Muscle of arm (tissue), 14 donors: ENCODE data around the gene CHD1. TPM values are rescaled to one million over a fixed set of nuclear protein-coding genes. Genes with fewer than 3 reads are reported as not detected.
A peak's percentile ranks its signal among the peaks of the same experiment; 100 is the strongest.
"Not testable (repeated sequence)": the region's sequence is repeated elsewhere in the genome, so short reads cannot be mapped to it uniquely, and the experiment has no call there.

Experiments
- DNase-seq: peaks from one replicate; pipeline ENCODE4 v3.0.0-alpha.2; 2013
- long read RNA-seq, 11 donors: transcript quantifications; one replicate each; lab custom pipeline, GENCODE V29; 2026
- polyA plus RNA-seq, 12 donors: library from polyadenylated mRNA; unstranded; fragments of 120-200 nt; gene quantifications; one replicate each; pipeline ENCODE4 v1.2.1, GENCODE V29; 2013; ENCODE audit not compliant: insufficient read length in 12 of 12

Gene CHD1
- 10 to 100 TPM in 11 of 12 donors, not detected in 1; 23.0 to 81.1 (median 37.8) TPM for polyA plus RNA-seq
- long read RNA-seq, donor 1, transcript CHD1-205 (4 exons, 724 nt) = major isoform, 13 of 21 reads
- long read RNA-seq, donor 1, partial matches to known transcripts = 6 of 21 reads
- long read RNA-seq, donor 1, other reads (novel, unspliced or antisense) = 0 of 21 reads
- long read RNA-seq, donor 2, transcript CHD1-205 (4 exons, 724 nt) = major isoform, 6 of 8 reads
- long read RNA-seq, donor 2, partial matches to known transcripts = 0 of 8 reads
- long read RNA-seq, donor 2, other reads (novel, unspliced or antisense) = 0 of 8 reads
- long read RNA-seq, donor 3, partial matches to known transcripts = 0 of 4 reads
- long read RNA-seq, donor 3, other reads (novel, unspliced or antisense) = 0 of 4 reads
- long read RNA-seq, donor 4, partial matches to known transcripts = 0 of 3 reads
- long read RNA-seq, donor 4, other reads (novel, unspliced or antisense) = 0 of 3 reads
- long read RNA-seq, donor 5, full-length matches to known transcripts = 6 of 6 reads
- long read RNA-seq, donor 5, partial matches to known transcripts = 0 of 6 reads
- long read RNA-seq, donor 5, other reads (novel, unspliced or antisense) = 0 of 6 reads
- long read RNA-seq, donor 6, partial matches to known transcripts = 0 of 4 reads
- long read RNA-seq, donor 6, other reads (novel, unspliced or antisense) = 0 of 4 reads
- long read RNA-seq, donor 7, partial matches to known transcripts = 0 of 4 reads
- long read RNA-seq, donor 7, other reads (novel, unspliced or antisense) = 0 of 4 reads
- long read RNA-seq, donor 8, transcript CHD1-205 (4 exons, 724 nt) = major isoform, 6 of 9 reads
- long read RNA-seq, donor 8, partial matches to known transcripts = 0 of 9 reads
- long read RNA-seq, donor 8, other reads (novel, unspliced or antisense) = 0 of 9 reads
- long read RNA-seq, donor 9, partial matches to known transcripts = 0 of 3 reads
- long read RNA-seq, donor 9, other reads (novel, unspliced or antisense) = 0 of 3 reads
- long read RNA-seq, donor 10, partial matches to known transcripts = 0 of 8 reads
- long read RNA-seq, donor 10, other reads (novel, unspliced or antisense) = 0 of 8 reads
- long read RNA-seq, donor 11, transcript CHD1-205 (4 exons, 724 nt) = major isoform, 9 of 10 reads
- long read RNA-seq, donor 11, partial matches to known transcripts = 0 of 10 reads
- long read RNA-seq, donor 11, other reads (novel, unspliced or antisense) = 0 of 10 reads

DNA sequence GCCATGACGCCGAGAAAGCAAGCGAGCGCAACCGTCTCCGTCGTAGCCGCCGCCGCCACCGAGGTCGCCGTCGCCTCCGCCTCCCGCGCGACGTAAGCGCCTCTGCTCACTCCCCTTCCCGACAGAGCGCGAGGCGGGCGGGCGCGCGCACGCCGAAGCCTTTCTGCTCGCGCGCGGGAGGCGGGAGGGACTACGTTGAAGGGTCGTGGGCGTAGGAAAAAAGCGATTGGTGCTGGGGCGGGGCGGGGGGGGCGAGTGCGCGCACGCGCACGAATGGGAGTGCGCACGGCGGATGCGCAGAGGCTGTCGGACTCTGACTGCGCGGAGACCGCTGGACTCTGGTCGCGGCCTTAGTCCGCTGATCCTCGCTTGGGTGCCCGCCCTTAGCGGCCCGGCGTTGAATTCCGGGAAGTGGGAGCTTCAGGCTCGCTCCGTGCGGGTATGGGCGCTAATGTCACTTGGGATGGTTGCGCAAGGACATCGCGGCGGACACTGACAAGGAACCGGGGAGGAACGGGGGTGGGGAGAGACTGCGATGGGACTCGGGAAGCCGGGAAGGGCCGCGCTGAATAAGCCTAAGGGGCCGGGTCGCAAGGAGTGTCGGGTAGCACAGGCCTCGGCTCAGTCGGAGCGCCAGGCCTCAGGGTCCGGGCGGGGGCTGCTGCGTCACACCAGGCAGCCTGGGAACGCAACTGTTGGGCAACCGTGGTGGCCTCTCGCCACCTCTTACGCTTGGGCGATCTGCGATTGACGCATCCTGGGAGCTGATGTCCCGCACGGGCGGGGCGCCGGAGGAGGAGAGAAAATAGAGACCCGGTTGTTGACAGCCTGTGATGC is at the start of gene CHD1:
TSS of gene CHD1 (minus strand) at position 135 of the 837 bp plus-strand sequence. CDS start 2,621 bp downstream, outside the sequence.
- peak; percentile 97 for DNase-seq

DNA sequence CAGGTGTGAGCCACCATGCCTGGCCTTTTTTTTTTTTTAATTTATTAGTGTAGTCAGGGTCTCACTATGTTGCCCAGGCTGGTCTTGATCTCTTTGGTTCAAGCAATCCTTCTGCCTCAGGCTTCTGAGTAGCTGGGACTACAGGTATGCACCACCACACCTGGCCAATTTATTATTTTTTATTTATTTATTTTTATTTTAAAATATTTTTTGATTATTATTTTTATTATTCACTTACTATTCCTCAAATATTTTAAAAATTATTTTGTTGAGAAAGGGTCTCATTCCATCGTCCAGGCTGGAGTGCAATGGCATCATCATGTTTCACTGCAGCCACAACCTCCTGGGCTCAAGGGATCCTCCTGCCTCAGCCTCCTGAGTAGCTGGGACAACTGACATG is 49.7 kb upstream of the CHD1 start:
- no peak for DNase-seq

DNA sequence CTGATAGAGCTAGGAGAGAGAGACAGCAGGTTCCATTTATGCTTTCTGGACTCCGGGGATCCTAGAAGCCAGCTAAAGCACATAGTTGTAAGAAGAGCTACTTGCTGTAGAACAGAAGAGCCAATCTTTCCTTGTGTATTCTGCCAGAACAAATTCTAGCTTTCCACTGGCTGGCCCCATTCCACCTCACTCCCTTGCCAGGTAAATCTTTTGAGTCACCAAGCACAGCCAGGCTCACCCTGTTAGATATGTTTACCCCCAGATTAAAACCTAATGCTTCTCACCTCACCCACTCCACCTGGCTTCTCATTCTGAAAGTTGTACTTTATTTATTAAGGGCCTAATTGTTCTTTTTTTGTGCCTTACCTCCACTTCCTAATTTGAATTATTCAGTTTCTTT is 48.9 kb upstream of the CHD1 start:
- peak; percentile 19 for DNase-seq

DNA sequence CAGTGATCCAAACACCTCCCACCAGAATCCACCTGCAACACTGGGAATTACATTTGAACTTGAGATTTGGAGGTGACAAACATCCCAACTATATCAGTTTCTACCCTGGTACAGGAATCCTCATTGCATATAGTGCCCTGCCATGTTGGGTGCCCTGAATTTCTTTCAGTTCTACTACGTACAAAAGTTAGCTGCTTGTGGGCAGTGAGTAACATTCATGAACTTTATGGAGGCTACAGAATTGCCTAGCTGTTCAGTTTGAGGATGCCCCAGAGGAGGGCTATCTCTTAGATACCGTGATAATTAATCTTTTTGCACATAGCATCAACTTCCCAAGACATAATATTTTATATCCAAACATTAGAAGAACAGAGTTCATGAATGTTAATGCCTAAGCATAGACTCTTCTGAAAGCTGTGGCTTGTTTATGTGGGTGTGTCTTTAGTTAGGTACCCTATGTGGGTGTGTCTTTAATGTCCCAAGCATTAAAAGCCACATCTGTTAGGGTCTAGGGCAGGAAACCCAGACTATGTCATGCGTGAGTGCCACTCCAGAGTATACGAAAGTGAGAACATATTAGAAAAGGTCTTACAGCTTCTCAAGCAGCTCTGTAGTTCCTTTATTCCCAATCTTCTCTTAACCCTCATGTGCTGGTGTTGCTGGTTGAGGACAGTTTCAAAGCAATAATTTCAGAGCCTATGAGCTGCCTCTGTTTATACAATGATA is 47.0 kb upstream of the CHD1 start:
- no peak for DNase-seq

DNA sequence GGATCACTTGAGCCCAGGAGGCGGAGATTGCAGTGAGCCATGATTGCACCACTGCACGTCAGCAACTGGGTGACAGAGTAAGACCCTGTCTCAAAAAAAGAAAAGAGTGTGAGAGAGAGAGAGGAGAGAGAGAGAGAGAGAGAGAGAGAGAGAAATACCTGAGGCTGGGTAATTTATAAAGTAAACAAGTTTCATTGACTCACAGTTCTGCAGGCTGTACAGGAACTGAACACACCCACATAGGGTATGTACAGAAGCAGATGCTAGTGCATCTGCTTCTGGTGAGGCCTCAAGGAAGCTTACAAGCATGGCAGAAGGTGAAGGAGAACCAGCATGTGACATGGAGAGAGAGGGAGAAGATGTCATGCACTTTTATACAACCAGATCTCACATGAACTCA is 46.4 kb upstream of the CHD1 start:
- DNase-seq = no peak

DNA sequence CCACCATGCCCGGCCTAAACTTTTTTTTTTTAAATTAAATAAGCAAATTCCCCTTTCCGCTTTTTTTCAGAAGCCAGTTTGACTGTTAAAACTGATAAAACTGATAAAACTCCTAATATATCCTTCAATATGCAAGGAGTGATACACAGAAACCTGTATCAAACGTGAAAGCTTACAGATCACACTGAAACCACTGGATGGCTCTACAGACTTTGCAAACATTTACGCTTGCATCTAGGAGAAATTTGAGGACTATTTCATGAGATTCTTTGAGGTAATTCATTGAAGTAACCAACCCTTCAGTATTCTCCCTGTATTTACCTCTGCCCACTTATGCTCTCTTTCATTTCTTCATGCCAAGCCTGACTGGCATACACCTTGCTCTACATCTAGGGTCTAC is 40.6 kb upstream of the CHD1 start:
- DNase-seq = no peak

DNA sequence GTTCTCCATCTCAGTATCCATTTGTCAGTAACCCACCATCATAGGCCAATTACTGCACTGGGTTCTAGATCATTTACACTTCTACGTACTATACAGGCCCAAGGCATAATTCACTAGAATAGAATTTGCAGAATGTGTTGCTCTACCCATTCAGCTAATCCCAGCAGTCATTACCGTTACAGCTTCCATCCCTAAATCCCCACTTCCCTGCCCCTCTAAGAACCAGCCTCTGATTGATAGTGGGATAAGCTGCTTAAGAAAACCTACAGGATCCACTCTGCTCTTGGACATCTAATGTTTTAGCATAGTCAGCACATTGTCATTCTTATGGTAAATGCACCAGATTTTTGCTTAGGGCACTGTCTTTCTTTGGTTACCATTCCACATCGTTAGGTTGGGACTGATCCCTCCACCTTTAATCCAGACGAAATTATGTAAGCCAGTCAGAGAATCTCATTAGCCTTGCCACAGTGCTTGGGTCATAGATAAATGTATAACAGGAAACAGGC is 39.3 kb upstream of the CHD1 start:
- no peak for DNase-seq

DNA sequence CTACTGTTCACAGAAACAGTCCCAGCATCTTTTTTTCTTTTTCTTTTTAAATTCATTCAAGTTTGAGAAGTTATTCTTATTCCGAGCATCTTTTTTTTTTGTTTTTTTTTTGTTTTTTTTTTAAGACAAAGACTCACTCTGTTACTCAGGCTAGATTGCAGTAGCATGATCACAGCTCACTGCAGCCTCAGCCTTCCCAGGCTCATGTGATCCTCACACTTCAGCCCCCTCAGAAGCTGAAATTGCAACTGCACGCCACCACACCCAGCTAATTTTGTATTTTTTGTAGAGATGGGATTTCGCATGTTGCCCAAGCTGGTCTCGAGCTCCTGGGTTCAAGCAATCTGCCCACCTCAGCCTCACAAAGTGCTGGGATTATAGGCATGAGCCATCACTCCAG is 36.4 kb upstream of the CHD1 start:
- no peak for DNase-seq

DNA sequence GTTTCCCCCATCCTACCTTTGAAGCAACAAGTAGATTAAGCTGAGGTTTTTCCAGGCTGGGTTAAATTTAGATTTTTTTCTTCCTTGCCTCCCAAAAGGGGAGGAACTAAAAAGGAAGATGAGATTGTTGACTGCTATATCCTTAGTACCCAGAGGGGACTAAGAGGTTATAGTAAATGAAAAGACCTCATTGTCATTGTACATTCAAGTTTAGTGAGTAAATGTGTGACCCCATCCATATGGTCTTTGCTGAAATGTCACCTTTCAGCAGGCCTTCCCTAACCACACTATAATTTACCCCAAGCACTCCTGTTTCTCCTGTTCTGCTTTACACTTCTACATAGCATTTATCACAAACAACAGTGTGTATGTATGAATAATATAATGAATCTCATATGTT is 35.8 kb upstream of the CHD1 start:
- no peak for DNase-seq

DNA sequence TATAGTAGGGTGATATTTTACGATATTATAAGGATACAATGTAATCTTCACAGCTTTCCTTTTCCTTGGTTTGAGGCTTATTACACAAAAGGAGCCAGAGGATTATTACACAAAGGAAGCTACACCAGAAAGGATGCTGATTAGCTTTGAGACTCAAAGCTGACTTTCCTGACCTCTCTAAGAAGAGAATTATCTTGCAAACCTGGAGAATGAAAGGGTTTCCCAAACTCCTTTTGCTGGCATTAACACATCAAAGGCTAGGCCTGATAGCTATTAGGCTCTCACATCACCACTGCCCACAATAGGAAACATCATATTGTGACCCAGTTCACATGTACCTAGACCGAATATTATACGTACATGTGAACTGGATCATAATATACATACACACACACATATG is 34.2 kb upstream of the CHD1 start:
- DNase-seq = no peak

DNA sequence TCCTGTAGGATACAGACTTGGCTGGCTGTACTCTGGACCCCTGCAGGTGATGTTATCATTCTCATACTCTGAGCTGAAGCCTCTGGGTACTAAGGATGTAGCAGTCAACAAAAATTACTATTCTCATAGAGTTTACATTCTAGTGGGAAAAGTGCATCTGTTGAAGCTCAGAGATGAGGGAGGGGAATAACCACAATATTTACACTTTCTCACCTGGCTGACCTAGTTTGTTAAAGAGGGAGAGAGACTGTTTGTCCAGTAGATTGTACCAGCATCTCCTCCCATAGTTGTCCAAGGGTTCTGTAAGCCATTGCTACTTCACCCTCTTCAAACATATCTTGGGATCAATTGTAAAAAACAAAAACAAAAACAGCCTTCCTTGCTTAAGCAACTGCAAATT is 33.8 kb upstream of the CHD1 start:
- DNase-seq = no peak

DNA sequence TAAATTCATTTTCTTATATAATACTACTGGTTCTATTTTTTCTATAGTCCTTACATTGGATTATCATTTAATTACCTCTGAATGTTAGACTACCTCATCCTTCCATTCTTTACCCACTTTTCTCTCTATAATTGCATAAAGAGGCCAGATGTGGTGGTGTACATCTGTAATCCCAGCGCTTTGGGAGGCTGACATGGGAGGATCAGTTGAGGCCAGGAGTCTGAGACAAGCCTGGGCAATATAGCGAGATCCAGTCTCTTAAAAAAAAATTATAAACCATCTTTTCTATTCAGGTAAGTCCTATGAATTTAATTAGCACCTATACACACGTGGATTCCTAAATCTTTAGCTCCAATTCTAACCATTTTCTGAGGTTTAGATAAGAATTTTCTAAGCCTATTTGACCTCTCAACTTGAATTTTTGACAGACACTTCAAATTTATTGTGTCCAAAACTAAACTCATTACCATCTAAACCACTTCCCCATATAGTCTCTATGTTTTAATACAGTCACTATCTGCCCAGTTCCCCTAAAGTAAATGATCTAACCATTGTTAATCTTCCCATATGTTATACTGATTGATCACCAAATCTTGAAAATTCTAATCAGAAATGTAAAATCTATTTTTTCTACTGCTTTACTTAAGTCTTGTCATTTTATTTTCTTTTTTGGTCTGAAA is 33.0 kb upstream of the CHD1 start:
- no peak for DNase-seq

DNA sequence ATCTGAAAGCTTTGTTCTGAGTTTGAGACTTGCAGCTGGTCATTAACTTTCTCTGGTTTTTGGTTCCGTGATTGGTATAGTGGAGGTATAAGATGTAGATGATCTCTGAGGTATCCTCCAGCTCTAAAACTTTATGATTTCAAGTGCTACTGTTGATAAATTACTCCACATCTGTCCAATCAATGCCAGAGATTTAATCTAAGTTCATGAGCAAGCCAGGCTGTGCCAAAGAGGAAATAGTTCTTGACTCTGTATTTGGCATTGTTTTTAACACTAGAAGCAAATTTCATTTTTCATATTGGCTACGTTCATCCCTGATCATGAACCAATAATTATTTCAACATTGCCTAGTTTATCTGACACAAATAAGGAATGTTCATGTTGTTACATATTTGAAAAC is 28.5 kb upstream of the CHD1 start:
- no peak for DNase-seq

DNA sequence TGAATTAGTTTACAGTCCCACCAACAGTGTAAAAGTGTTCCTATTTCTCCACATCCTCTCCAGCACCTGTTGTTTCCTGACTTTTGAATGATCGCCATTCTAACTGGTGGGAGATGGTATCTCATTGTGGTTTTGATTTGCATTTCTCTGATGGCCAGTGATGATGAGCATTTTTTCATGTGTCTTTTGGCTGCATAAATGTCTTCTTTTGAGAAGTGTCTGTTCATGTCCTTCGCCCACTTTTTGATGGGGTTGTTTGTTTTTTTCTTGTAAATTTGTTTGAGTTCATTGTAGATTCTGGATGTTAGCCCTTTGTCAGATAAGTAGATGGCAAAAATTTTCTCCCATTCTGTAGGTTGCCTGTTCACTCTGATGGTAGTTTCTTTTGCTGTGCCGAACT is 27.1 kb upstream of the CHD1 start:
- DNase-seq = not testable (repeated sequence)

DNA sequence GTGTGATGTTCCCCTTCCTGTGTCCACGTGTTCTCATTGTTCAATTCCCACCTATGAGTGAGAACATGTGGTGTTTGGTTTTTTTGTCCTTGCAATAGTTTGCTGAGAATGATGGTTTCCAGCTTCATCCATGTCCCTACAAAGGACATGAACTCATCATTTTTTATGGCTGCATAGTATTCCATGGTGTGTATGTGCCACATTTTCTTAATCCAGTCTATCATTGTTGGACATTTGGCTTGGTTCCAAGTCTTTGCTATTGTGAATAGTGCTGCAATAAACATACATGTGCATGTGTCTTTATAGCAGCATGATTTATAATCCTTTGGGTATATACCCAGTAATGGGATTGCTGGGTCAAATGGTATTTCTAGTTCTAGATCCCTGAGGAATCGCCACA is 26.7 kb upstream of the CHD1 start:
- DNase-seq = not testable (repeated sequence)

DNA sequence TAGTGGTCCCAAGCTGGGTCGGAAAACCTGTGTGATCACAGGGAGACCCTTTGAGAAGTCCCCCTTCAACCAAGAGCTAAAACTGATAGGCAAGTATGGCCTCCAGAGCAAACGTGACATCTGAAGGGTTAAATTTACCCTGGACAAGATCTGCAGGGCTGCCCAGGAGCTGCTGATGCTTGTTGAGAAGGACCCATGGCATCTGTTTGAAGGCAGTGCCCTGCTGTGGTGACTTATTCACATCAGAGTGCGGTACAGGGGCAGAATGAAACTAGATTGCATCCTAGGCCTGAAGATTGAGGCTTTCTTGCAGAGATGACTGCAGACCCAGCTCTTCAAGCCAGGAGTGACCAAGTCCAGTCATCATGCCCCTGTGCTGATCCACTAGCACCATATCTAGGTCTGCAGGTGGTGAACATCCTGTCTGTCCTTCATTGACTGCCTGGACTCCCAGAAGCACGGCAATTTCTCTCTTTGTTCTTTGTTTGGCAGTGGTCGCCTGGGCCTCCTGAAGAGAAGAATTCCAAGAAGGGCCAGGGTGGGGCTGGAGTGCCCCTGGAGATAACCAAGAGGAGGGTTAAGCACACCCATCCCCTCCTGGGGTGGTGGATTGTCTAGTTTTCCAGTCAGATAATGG is 25.7 kb upstream of the CHD1 start:
- DNase-seq = no peak

DNA sequence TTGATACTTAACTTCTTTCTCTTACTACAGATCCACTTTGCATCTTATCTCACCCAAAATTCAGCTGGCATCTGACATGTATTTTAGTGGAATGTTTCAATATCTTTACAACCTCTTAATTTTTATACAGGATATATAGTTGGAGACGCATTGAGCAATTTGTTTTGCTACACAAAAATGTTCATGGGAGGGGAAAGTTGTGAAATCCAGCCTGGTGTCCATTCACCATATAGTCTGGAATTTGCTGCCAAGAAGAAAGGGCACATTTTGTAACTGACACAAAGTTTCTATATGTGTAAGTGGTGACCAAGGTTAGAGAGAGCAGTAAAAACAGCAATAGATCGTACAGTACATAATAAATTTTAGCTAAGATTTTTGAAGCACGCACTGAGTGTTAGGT is 14.0 kb upstream of the CHD1 start:
- DNase-seq = no peak

DNA sequence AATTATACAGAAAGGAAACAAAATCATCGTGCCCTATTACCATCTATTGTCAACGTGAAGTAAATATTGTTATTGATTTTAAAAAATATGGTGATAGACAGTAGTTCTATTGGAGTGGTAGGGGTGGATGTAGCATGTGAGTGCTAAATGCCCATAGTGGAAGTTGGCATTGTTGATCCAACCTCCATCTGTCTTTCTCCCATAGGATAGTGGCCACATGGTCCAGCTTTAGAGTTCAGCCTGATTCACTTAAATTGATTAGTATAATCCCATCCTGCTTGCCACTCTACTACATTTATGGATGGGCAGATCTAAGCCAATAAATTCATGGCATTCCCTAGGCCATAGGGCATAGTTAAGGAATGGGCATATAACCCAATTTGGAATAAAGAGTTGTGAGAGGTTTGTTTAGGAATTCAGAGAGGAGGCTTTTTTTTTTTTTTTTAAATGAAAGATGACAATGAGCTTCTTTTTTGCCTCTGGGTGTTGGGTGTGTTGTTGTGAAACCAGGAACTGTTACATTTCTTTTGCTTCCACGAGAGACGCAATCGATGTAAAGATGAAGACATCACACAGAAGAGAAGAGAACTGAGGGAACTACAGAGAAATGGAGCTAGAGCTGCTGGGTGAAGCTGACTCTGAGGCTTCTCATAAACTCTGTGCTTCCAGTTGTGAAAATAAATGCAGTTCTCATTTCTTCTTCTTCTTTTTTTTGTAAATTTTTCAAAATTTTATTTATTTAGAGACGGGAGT is 12.5 kb upstream of the CHD1 start:
- no peak for DNase-seq
